ENCODE measurements around the gene CFAP54. TPM values are rescaled to one million over a fixed set of nuclear protein-coding genes. Genes with fewer than 3 reads are reported as not detected.

CFAP54 gene
- total and polyA plus RNA-seq, 2 donors (not counting 3 experiments of a cell fraction or from before 2014, with no cell fraction given): 3.6 to 26.9 TPM

- BruUV-seq (replicated peaks): no TSS peak
- CTCF ChIA-PET: no interaction called here
- H3K9ac ChIP-seq (replicated peaks; ENCODE audit: extremely low read depth, insufficient read depth, low read length): no peak overlapping the region
- no peak overlapping the region for H3K27ac ChIP-seq (ENCODE audit: insufficient read depth, low read depth, low read length)
- no peaks in the 10 kb centered on the region for H3K4me1 ChIP-seq (ENCODE audit: control insufficient read depth, extremely low read depth, insufficient read depth, low read length)
- POLR2A ChIA-PET: no interaction called here
- no peaks in the 10 kb centered on the region for H3K36me3 ChIP-seq (ENCODE audit: control insufficient read depth in 2 of 2, extremely low read depth in 1 of 2, insufficient read depth in 2 of 2, low read length in 2 of 2)
- no peaks in the 10 kb centered on the region for H4K20me1 ChIP-seq (replicated peaks; ENCODE audit: control insufficient read depth, extremely low read depth, insufficient read depth, low read length)
- dilution Hi-C loops (cut with MboI; ENCODE audit: extremely low pct_ligation_motif_present, low sequenced_read_pairs) (no loop called here), intact Hi-C loops (cut with micrococcal nuclease) (no loop called here)
- no peak overlapping the region for H3K4me2 ChIP-seq (ENCODE audit: insufficient read depth, low read length)
- TF ChIP-seq MYC (IDR thresholded peaks at IDR 0.05; ENCODE audit: low read depth, low read length) (no peak), FOS (IDR thresholded peaks at IDR 0.05; ENCODE audit: borderline replicate concordance, insufficient read depth, low read length) (no peak), JUN (IDR thresholded peaks at IDR 0.05; ENCODE audit: borderline replicate concordance, insufficient read depth, insufficient read length, low read depth) (no peak), POLR2AphosphoS5 (IDR thresholded peaks at IDR 0.05; ENCODE audit: insufficient read depth, low read depth, low read length) (no peak), GATA2 (IDR thresholded peaks at IDR 0.05; ENCODE audit: insufficient read depth, insufficient read length, low read depth, low read length) (no peak), CTCF (IDR thresholded peaks at IDR 0.05; ENCODE audit: extremely low read depth in 1 of 2, insufficient read depth in 1 of 2, low read depth in 1 of 2, low read length in 2 of 2) (no peak), EZH2 (IDR thresholded peaks at IDR 0.05; ENCODE audit: borderline replicate concordance, low read depth, low read length, severe bottlenecking) (no peak), POLR2A (IDR thresholded peaks at IDR 0.05; ENCODE audit: low read depth, low read length) (no peak)
- TF ChIP-seq, protein P1, sequence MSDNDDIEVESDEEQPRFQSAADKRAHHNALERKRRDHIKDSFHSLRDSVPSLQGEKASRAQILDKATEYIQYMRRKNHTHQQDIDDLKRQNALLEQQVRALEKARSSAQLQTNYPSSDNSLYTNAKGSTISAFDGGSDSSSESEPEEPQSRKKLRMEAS (IDR thresholded peaks at IDR 0.05; ENCODE audit: insufficient read depth, insufficient read length): no peak
- H3K79me2 ChIP-seq (ENCODE audit: control insufficient read depth, insufficient read depth, low read length): no peaks in the 10 kb centered on the region
- no peak overlapping the region for H3K4me3 ChIP-seq (replicated peaks in 1 of 3; ENCODE audit: insufficient read depth in 1 of 3, low read depth in 1 of 3, low read length in 3 of 3)
- no peak for DNase-seq (ENCODE audit: low read depth, low spot score)
- no peaks in the 10 kb centered on the region for H3K27me3 ChIP-seq (ENCODE audit: control insufficient read depth in 2 of 2, insufficient read depth in 2 of 2, low read length in 2 of 2)
- H2AFZ ChIP-seq (ENCODE audit: low read depth, low read length): no peak overlapping the region
- FAIRE-seq: no peak
- H3K9me3 ChIP-seq (replicated peaks; ENCODE audit: control insufficient read depth, insufficient read depth, low read length): no peaks in the 10 kb centered on the region
- H3K9me1 ChIP-seq (replicated peaks; ENCODE audit: control insufficient read depth, extremely low read depth, insufficient read depth, low read length): peaks cover 2% of the 10 kb centered on the region
Measured at GRCh38 chr12:96786791-96787190, 297.4 kb downstream of the CFAP54 start.

Measured in endothelial cell of umbilical vein (primary cell).